Ascending aorta (tissue), 2 donors: ENCODE results near the gene HIF1AN. TPM values are rescaled to one million over a fixed set of nuclear protein-coding genes. Genes with fewer than 3 reads are reported as not detected.
A peak's percentile ranks its signal among the peaks of the same experiment; 100 is the strongest.

Source experiments
- DNase-seq, 2 donors: peaks; one replicate each; pipeline ENCODE4 v3.0.0-alpha.2; 2019; ENCODE audit warnings: low spot score in 2 of 2
- H3K27ac ChIP-seq, 2 donors: fragments of 200-600 bp; sonication (generic); one replicate each; pipeline ENCODE4 v1.5.1; 2016 to 2017; ENCODE audit warnings: mild to moderate bottlenecking in 1 of 2
- H3K27me3 ChIP-seq: fragments of 200-600 bp; sonication (generic); one replicate; pipeline ENCODE4 v1.5.1; 2017
- H3K36me3 ChIP-seq, 2 donors: fragments of 200-600 bp; sonication (generic); one replicate each; pipeline ENCODE4 v1.5.1; 2016
- H3K4me1 ChIP-seq, 2 donors: fragments of 200-600 bp; sonication (generic); one replicate each; pipeline ENCODE4 v1.5.1; 2016 to 2017; ENCODE audit warnings: mild to moderate bottlenecking in 1 of 2
- H3K4me3 ChIP-seq, 2 donors: fragments of 200-600 bp; sonication (generic); one replicate each; pipeline ENCODE4 v1.5.1; 2016 to 2017; ENCODE audit warnings: mild to moderate bottlenecking in 1 of 2
- H3K9me3 ChIP-seq, 2 donors: fragments of 200-600 bp; sonication (generic); one replicate each; pipeline ENCODE4 v1.5.1; 2016
- intact Hi-C: fragments of 100-400 bp; cut with DNase I; formaldehyde crosslinking; loops from one replicate; pipeline ENCODE4 v1.15.1; 2023
- total RNA-seq: library from RNA; depleted of rRNA; stranded (reverse); fragments of >200 nt; gene quantifications from one replicate; pipeline ENCODE4 v1.1.0, GENCODE V29; 2016
- TF ChIP-seq, protein P1 (sequence below), 3 experiments: fragments of 200-600 bp in 2 of 3; fragments of 450-650 bp in 1 of 3; sonication (generic) in 2 of 3; IDR thresholded peaks; one replicate each; pipeline ENCODE4 v1.5.1; 2016 to 2019; ENCODE audit warnings: antibody characterized with exemption in 3 of 3, mild to moderate bottlenecking in 1 of 3, moderate library complexity in 1 of 3

HIF1AN gene
- total RNA-seq, 1 donor from 2014 or later: 4.7 TPM

DNA sequence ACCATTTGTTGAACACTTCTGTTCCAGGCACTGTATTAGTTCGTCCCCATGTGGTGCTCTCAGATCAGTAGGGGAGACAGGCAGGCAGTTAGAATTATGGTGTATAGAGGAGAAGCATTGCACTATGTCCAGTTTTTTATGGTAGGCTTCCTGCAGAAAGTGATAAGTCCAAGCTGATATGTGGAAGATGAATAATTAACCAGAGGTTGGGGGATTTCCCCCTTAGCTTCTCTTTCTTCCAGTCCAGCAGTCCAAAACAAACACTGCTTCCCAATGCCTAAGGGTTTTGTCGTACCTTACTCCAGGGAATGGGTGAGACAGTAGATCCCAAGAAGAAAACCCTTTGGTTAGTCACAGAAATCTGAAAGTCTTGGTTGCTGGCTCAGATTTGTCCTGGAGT, 19.2 kb downstream of the HIF1AN start:
- DNase-seq: no peak
- H3K27ac ChIP-seq: no peak overlapping the region
- no peaks in the 10 kb centered on the region for H3K27me3 ChIP-seq
- H3K4me1 ChIP-seq: no peaks in the 10 kb centered on the region
- intact Hi-C loops: no loop called here
- H3K4me3 ChIP-seq: no peak overlapping the region
- no peaks in the 10 kb centered on the region for H3K9me3 ChIP-seq
- peaks cover 0 to 27% of the 10 kb centered on the region in 2 donors for H3K36me3 ChIP-seq
- TF ChIP-seq, protein P1, sequence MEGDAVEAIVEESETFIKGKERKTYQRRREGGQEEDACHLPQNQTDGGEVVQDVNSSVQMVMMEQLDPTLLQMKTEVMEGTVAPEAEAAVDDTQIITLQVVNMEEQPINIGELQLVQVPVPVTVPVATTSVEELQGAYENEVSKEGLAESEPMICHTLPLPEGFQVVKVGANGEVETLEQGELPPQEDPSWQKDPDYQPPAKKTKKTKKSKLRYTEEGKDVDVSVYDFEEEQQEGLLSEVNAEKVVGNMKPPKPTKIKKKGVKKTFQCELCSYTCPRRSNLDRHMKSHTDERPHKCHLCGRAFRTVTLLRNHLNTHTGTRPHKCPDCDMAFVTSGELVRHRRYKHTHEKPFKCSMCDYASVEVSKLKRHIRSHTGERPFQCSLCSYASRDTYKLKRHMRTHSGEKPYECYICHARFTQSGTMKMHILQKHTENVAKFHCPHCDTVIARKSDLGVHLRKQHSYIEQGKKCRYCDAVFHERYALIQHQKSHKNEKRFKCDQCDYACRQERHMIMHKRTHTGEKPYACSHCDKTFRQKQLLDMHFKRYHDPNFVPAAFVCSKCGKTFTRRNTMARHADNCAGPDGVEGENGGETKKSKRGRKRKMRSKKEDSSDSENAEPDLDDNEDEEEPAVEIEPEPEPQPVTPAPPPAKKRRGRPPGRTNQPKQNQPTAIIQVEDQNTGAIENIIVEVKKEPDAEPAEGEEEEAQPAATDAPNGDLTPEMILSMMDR (IDR thresholded peaks at IDR 0.05): no peak

DNA sequence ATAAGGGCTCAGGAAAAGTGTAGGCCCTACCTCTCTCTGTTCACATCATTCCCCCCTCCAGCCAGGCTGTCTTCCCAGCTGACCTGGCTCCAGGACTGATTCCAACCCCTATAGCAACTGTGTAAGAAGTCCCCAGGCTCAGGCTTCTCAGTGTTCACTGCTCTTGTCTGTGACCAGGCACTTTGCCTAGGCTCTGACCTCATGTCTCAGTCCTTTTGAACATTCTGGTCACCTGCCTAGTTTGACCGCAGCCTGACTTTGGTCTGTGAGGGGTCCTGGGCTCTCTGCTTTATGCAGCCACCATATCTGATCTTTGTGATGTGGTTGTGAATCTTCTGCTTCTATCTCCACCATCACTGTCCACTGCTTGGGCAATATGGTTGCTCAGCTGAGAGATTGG, 24.5 kb downstream of the HIF1AN start:
- intact Hi-C loops: no loop called here
- Histone ChIP-seq H3K9me3 (no peaks in the 10 kb centered on the region), H3K27me3 (peaks cover 6% of the 10 kb centered on the region), H3K4me3 (no peak overlapping the region), H3K36me3 (peaks cover 0 to 16% of the 10 kb centered on the region in 2 donors), H3K27ac (no peak overlapping the region), H3K4me1 (peaks cover 2 to 9% of the 10 kb centered on the region in 2 donors)
- TF ChIP-seq, protein P1 (IDR thresholded peaks at IDR 0.05): no peak
- DNase-seq: no peak

DNA sequence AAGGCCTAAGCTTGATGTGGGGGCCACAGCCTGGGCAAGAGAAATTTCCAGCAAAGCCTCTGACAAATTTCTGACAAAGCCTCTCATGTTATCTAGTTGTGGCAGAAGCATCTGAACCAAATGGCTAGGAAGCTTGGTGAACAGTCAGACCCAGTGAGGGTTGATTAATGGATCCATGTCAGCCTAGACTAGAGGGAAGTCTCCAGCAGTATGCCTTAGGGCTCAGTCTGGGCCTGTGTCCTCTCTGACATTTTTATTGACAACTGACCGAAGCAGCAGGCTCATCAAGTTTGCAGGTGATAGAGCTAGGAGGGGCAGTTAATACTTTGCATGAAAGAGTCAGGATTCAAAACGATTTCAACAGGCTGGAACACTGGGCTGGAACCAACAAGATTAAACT, 25.3 kb downstream of the HIF1AN start:
- Histone ChIP-seq H3K9me3 (no peaks in the 10 kb centered on the region), H3K36me3 (peaks cover 0 to 11% of the 10 kb centered on the region in 2 donors), H3K4me1 (peaks cover 2 to 9% of the 10 kb centered on the region in 2 donors), H3K4me3 (no peak overlapping the region), H3K27me3 (peaks cover 6% of the 10 kb centered on the region), H3K27ac (no peak overlapping the region)
- intact Hi-C loops: no loop called here
- DNase-seq: no peak
- TF ChIP-seq, protein P1 (IDR thresholded peaks at IDR 0.05): no peak

DNA sequence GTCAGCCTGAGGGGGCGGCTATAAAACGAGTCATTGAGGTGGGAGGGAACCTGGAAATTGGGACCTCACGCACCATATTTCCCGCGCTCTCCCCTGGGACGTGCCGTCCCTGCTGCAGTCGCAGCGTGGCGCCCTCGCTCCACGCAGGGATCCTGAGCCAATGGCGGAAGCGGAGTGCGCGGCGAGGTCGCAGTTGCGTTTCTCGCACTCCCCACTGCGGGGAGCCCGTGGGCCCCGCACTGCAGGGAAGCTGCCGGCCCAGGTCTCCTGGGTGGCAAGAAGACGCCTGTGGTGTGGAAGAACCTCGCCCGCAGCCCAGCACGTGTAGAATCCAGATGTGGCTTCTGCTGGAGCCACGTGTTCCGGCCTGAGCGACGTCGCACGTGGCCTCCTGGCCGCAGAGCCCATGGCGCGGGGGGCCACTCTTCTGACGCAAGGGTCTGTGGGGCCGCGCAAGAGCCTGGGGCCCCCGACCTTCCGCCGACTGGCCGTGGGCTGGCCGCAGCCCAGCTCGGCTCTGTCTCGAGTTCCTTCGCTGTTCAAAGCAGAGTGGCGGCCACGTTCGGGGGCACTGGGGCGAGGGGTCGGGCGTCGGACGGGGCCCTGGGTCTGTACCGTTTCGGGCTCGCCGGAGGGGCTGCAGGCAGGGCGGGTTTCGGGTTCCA, 26.4 kb downstream of the HIF1AN start:
- H3K4me1 ChIP-seq: peaks cover 2 to 9% of the 10 kb centered on the region in 2 donors
- no peaks in the 10 kb centered on the region for H3K9me3 ChIP-seq
- peaks cover 0 to 3% of the 10 kb centered on the region in 2 donors for H3K36me3 ChIP-seq
- TF ChIP-seq, protein P1 (IDR thresholded peaks at IDR 0.05): peak; percentile 24 to 57 (median 55)
- no peak overlapping the region for H3K27ac ChIP-seq
- peaks cover 6% of the 10 kb centered on the region for H3K27me3 ChIP-seq
- peak in 1 of 2 donors; percentile 66 for DNase-seq
- peak overlapping the region in 1 of 2 donors; percentile 26 for H3K4me3 ChIP-seq
- intact Hi-C loops: no loop called here

DNA sequence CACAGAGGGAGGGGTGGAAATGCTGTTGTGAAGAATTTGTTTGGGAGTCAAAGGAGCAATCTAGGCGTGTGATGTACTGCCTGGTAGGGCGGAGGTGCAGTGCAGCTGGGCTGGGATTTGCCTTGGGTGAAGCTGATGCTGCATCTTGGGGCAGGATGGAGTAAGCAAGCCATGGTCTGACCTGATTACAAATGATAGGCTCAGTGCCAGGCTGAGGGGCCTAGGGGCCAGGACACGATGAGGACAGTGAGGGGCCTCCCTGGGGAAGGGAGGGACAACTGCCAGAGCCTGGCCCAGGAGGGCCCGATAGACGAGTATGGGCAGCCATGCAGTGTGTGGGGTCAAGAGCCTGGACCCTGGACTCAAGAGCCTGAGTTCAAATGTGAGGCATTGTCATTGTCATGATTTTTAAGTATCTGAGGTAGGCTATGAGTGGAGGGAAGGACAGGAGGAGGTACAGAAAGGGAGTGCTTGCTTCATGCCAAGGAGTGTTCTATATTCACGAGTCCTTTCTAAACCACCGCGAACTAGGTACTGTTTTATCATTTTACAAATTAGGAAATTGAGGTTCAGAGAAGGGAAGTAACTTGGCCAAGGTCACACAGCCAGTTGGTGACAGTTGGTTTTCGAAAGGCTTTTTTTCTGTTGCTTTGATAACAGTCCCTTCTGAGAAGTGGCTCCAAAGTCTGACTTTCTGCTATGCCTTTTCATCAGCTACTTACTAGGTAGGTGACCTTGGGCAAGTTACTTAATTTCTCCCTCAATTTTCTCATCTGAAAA, 29.7 kb downstream of the HIF1AN start:
- no peaks in the 10 kb centered on the region for H3K36me3 ChIP-seq
- H3K27ac ChIP-seq: no peak overlapping the region
- intact Hi-C loops: no loop called here
- TF ChIP-seq, protein P1 (IDR thresholded peaks at IDR 0.05): no peak
- H3K9me3 ChIP-seq: no peaks in the 10 kb centered on the region
- no peak for DNase-seq
- peaks cover 6% of the 10 kb centered on the region for H3K27me3 ChIP-seq
- no peak overlapping the region for H3K4me3 ChIP-seq
- H3K4me1 ChIP-seq: peaks cover 2 to 9% of the 10 kb centered on the region in 2 donors
